ENCODE measurements around the gene CMTM1. TPM values are rescaled to one million over a fixed set of nuclear protein-coding genes. Genes with fewer than 3 reads are reported as not detected.

The CMTM1 gene
- total RNA-seq, 4 donors from 2014 or later: 2.0 to 5.1 (median 2.1) TPM; not detected in 1

- H3K36me3 ChIP-seq: peaks cover 0 to 5% (median 0%) of the 10 kb centered on the region in 3 donors
- WGBS, 2 donors: 82 to 85% methylated on average over 11 of the region's 11 CpGs
- H3K27ac ChIP-seq: peak overlapping the region; percentile 55 to 99 (median 85)
- no peak for DNase-seq (ENCODE audit: low spot score in 2 of 2)
- TF ChIP-seq POLR2A (IDR thresholded peaks at IDR 0.05) (no peak), EP300 (IDR thresholded peaks at IDR 0.05) (no peak)
- TF ChIP-seq, protein P1, sequence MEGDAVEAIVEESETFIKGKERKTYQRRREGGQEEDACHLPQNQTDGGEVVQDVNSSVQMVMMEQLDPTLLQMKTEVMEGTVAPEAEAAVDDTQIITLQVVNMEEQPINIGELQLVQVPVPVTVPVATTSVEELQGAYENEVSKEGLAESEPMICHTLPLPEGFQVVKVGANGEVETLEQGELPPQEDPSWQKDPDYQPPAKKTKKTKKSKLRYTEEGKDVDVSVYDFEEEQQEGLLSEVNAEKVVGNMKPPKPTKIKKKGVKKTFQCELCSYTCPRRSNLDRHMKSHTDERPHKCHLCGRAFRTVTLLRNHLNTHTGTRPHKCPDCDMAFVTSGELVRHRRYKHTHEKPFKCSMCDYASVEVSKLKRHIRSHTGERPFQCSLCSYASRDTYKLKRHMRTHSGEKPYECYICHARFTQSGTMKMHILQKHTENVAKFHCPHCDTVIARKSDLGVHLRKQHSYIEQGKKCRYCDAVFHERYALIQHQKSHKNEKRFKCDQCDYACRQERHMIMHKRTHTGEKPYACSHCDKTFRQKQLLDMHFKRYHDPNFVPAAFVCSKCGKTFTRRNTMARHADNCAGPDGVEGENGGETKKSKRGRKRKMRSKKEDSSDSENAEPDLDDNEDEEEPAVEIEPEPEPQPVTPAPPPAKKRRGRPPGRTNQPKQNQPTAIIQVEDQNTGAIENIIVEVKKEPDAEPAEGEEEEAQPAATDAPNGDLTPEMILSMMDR (IDR thresholded peaks at IDR 0.05): no peak
- no peak overlapping the region for H3K4me3 ChIP-seq
- peaks cover 15 to 89% (median 73%) of the 10 kb centered on the region in 4 donors for H3K4me1 ChIP-seq
- H3K9me3 ChIP-seq: no peaks in the 10 kb centered on the region
- H3K27me3 ChIP-seq: no peaks in the 10 kb centered on the region
Observed at GRCh38 chr16:66519482-66520373, 46.5 kb upstream of the CMTM1 start.

GRCh38 chr16:66520406-66521170, 45.7 kb upstream of the CMTM1 start:
- H3K9me3 ChIP-seq: no peaks in the 10 kb centered on the region
- TF ChIP-seq EP300 (IDR thresholded peaks at IDR 0.05) (peak in 1 of 2 donors; percentile 50), POLR2A (IDR thresholded peaks at IDR 0.05) (no peak)
- 77 to 80% methylated on average over 14 of the region's 14 CpGs for WGBS, 2 donors
- peak overlapping the region in 3 of 4 donors; percentile 75 to 99 (median 98) for H3K27ac ChIP-seq
- H3K4me3 ChIP-seq: no peak overlapping the region
- DNase-seq (ENCODE audit: low spot score in 2 of 2): no peak
- H3K27me3 ChIP-seq: no peaks in the 10 kb centered on the region
- peaks cover 15 to 84% (median 71%) of the 10 kb centered on the region in 4 donors for H3K4me1 ChIP-seq
- H3K36me3 ChIP-seq: peaks cover 0 to 13% (median 0%) of the 10 kb centered on the region in 3 donors

DNA sequence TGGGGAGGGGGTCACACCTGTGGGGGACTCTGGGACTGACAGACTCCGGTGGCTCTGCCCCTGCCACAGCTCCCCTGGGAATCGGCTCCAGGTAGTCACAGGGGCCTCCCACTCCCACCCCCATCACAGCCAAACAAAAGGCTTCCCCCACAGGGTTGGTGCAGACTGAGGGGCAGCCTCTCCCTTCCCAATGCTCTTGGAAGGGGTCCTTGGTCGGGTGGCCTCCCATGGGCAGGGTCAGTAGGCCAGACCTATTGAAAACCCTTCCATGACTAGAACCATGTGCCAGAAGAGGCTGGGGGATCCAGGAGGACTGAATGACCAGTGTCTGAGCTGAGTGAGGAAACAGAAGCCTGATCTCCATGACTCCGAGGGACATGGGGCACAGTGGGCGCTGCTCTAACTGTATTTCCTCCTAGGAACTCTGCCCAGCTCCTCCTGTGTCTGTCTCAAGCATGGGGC, 45.0 kb upstream of the CMTM1 start:
- TF ChIP-seq EP300 (IDR thresholded peaks at IDR 0.05) (no peak), POLR2A (IDR thresholded peaks at IDR 0.05) (no peak)
- TF ChIP-seq, protein P1 (IDR thresholded peaks at IDR 0.05): no peak
- peak overlapping the region in 3 of 4 donors; percentile 63 to 99 (median 75) for H3K27ac ChIP-seq
- H3K4me1 ChIP-seq: peaks cover 11 to 77% (median 64%) of the 10 kb centered on the region in 4 donors
- peaks cover 0 to 20% (median 0%) of the 10 kb centered on the region in 3 donors for H3K36me3 ChIP-seq
- WGBS, 2 donors: 83 to 85% methylated on average over 5 of the region's 5 CpGs
- no peak overlapping the region for H3K4me3 ChIP-seq
- DNase-seq (ENCODE audit: low spot score in 2 of 2): no peak
- no peaks in the 10 kb centered on the region for H3K27me3 ChIP-seq
- no peaks in the 10 kb centered on the region for H3K9me3 ChIP-seq

DNA sequence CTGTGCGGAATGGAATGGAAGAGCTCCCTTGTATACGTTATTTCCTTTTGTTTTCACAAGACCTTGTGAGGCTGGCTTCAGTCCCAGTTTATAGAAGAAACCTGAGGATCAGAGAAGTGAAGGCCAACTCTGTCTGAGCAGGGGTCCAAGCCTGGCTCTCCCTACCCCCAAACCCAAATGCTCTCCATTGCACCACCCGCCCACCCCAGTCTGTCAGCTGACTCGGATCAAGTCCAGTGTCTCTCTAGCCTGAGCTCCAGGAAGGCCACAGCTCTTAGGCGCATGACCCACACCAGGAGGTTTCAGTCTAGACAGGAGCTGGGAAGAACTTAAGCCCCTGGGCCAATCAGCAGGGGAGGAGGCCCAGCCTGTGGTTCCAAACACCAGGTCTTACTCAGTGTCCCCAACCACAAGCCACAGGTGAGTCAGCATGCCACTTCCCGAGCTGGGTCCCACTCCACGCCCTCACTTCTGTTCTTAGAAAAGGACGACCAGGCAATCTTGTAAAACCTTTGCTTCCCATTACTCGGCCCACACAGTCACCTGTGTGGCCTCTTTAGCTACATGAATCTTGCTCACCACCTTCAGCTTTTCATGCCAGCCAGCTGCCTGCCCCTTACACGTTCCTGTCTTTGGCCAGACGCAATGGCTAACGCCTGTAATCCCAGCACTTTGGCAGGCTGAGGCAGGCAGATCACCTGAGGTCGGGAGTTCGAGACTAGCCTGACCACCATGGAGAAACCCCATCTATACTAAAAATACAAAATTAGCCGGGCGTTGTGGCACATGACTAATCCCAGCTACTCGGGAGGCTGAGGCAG, 44.1 kb upstream of the CMTM1 start:
- no peak overlapping the region for H3K4me3 ChIP-seq
- no peak for TF ChIP-seq EP300 (IDR thresholded peaks at IDR 0.05)
- TF ChIP-seq, protein P1 (IDR thresholded peaks at IDR 0.05): no peak
- TF ChIP-seq POLR2A (IDR thresholded peaks at IDR 0.05): no peak
- H3K27ac ChIP-seq: peak overlapping the region in 3 of 4 donors; percentile 63 to 99 (median 75)
- 82 to 84% methylated on average over 17 of the region's 17 CpGs for WGBS, 2 donors
- H3K4me1 ChIP-seq: peaks cover 8 to 72% (median 58%) of the 10 kb centered on the region in 4 donors
- no peaks in the 10 kb centered on the region for H3K9me3 ChIP-seq
- no peaks in the 10 kb centered on the region for H3K27me3 ChIP-seq
- peaks cover 0 to 29% (median 0%) of the 10 kb centered on the region in 3 donors for H3K36me3 ChIP-seq
- no peak for DNase-seq (ENCODE audit: low spot score in 2 of 2)
